ENCODE results near the gene RASSF8. TPM values are rescaled to one million over a fixed set of nuclear protein-coding genes. Genes with fewer than 3 reads are reported as not detected.

Gene RASSF8
- total and polyA plus RNA-seq, 9 of the 15 experiments (the other 6 are each of a cell fraction or from before 2014, with no cell fraction given), result 0.01 to 0.36 (median 0.12) TPM; not detected in 1

GRCh38 chr12:25957793-25958427 is 572 bp upstream of the RASSF8 start (continued):
- TF ChIP-seq ZNF407 (IDR thresholded peaks at IDR 0.05; ENCODE audit: low read depth) (no peak), HNRNPLL (IDR thresholded peaks at IDR 0.05; ENCODE audit: low read depth, low read length, poor library complexity, severe bottlenecking) (no peak), MCM2 (IDR thresholded peaks at IDR 0.05; ENCODE audit: low read depth) (no peak), ZBTB12 (CRISPR knock-in tag; IDR thresholded peaks at IDR 0.05) (peak; percentile 26; the same call in 1 of the 2 replicates), CREB1 (IDR thresholded peaks at IDR 0.05) (peak; percentile 50; the same call in 1 of the 2 replicates), CREB1 (CRISPR knock-in tag; IDR thresholded peaks at IDR 0.05) (peak; percentile 54; the same call in 1 of the 2 replicates), PHF8 (IDR thresholded peaks at IDR 0.05; ENCODE audit: borderline replicate concordance, low read length) (peak; percentile 6; the same call in 1 of the 2 replicates), NFATC3 (IDR thresholded peaks at IDR 0.05) (no peak), IRF1 (CRISPR knock-in tag; IDR thresholded peaks at IDR 0.05; ENCODE audit: borderline replicate concordance) (no peak), CREM (IDR thresholded peaks at IDR 0.05; ENCODE audit: low read depth) (0 out of 2 replicates have a peak, but pooled peaks have one; percentile 14)
